ENCODE measurements around the gene ARFGEF3.

DNA sequence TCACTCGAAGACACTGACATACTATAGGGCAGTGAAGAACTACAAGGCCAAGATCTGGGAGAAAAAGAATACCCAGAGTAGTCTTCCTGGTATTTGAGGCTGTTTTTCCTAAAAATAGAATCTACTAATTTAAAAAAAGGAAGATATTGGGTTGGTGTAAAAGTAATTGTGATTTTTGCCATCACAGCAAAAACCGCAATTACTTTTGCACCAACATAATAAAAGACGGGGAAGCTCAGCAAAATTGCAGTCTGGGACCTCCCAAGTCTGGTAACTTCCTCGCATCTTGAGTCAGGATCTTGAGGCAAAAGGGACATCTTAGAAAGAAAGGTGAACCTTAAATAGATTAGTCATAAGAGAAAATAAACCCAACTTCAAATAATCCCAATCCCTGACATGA, 138.7 kb downstream of the ARFGEF3 start:
- TF ChIP-seq CTCF (IDR thresholded peaks at IDR 0.05), result no peak
- no peak for TF ChIP-seq POLR2AphosphoS5 (IDR thresholded peaks at IDR 0.05)
- TF ChIP-seq EP300 (IDR thresholded peaks at IDR 0.05), result no peak
